ENCODE measurements around the gene SGTB.

The SGTB gene

GRCh38 chr5:65721720-65722574 is at the start of gene SGTB, which contains the start of gene NLN:
TSS of gene SGTB (minus strand) at chr5:65722109. CDS start at chr5:65720807, 1,302 bp downstream.
TSS of gene NLN (plus strand) at chr5:65722205. CDS start at chr5:65722374, 169 bp downstream.
- peak; percentile 87 for DNase-seq (ENCODE audit: low spot score)
- Histone ChIP-seq H3K27ac (peak within 1 kb of the TSS; percentile 72 to 88), H3K4me3 (peak within 1 kb of the TSS; percentile 100)
- no peak for TF ChIP-seq CTCF (IDR thresholded peaks at IDR 0.05)

GRCh38 chr5:65771266-65771665 is 49.4 kb upstream of the SGTB start:
- DNase-seq (ENCODE audit: low spot score) = no peak
- Histone ChIP-seq H3K4me3 (no peak overlapping the region), H3K27ac (no peak overlapping the region)
- no peak for TF ChIP-seq CTCF (IDR thresholded peaks at IDR 0.05)

GRCh38 chr5:65769539-65769938 is 47.6 kb upstream of the SGTB start:
- no peak overlapping the region for H3K27ac ChIP-seq
- no peak overlapping the region for H3K4me3 ChIP-seq
- DNase-seq (ENCODE audit: low spot score) = no peak
- TF ChIP-seq CTCF (IDR thresholded peaks at IDR 0.05) = no peak

- no peak for DNase-seq (ENCODE audit: low spot score)
- Histone ChIP-seq H3K27ac (no peak overlapping the region), H3K4me3 (no peak overlapping the region)
- TF ChIP-seq CTCF (IDR thresholded peaks at IDR 0.05) = no peak
Measured at GRCh38 chr5:65768723-65769346, 46.9 kb upstream of the SGTB start.

GRCh38 chr5:65767565-65767964 is 45.7 kb upstream of the SGTB start:
- TF ChIP-seq CTCF (IDR thresholded peaks at IDR 0.05) = no peak
- no peak for DNase-seq (ENCODE audit: low spot score)
- Histone ChIP-seq H3K4me3 (no peak overlapping the region), H3K27ac (no peak overlapping the region)

GRCh38 chr5:65766781-65767180 is 44.9 kb upstream of the SGTB start:
- no peak for TF ChIP-seq CTCF (IDR thresholded peaks at IDR 0.05)
- no peak for DNase-seq (ENCODE audit: low spot score)
- no peak overlapping the region for H3K27ac ChIP-seq
- H3K4me3 ChIP-seq = no peak overlapping the region

Data from coronary artery (tissue), 2 donors.